GM19395 (cell line): ENCODE data around the gene NAGK.
A peak's percentile ranks its signal among the peaks of the same experiment; 100 is the strongest.
"Not testable (repeated sequence)": the region's sequence is repeated elsewhere in the genome, so short reads cannot be mapped to it uniquely, and the experiment has no call there.

Experiments used
- ATAC-seq: cut with Tn5 transposase; IDR thresholded peaks from one replicate; pipeline ENCODE4 v1.9.1; 2021; ENCODE audit warnings: mild to moderate bottlenecking, moderate library complexity; ENCODE audit not compliant: unreplicated experiment

NAGK gene

GRCh38 chr2:71068218-71069035 is at the start of gene NAGK:
NAGK (plus strand) TSS chr2:71068648; CDS start chr2:71068684, 36 bp downstream.
- ATAC-seq, result peak; percentile 54

GRCh38 chr2:71019989-71020388 is 48.5 kb upstream of the NAGK start:
- ATAC-seq, result not testable (repeated sequence)

GRCh38 chr2:71021394-71021793 is 47.1 kb upstream of the NAGK start:
- not testable (repeated sequence) for ATAC-seq

- ATAC-seq, result not testable (repeated sequence)
Observed at GRCh38 chr2:71023553-71024243, 44.8 kb upstream of the NAGK start.

GRCh38 chr2:71036296-71036695 is 32.2 kb upstream of the NAGK start:
- not testable (repeated sequence) for ATAC-seq

- no peak for ATAC-seq
Observed at GRCh38 chr2:71042287-71042686, 26.2 kb upstream of the NAGK start.

- ATAC-seq, result no peak
Observed at GRCh38 chr2:71043531-71044407, 24.7 kb upstream of the NAGK start.

- no peak for ATAC-seq
Observed at GRCh38 chr2:71045151-71045550, 23.3 kb upstream of the NAGK start.

- no peak for ATAC-seq
Observed at GRCh38 chr2:71045865-71046548, 22.4 kb upstream of the NAGK start.

GRCh38 chr2:71048096-71048495 is 20.4 kb upstream of the NAGK start:
- no peak for ATAC-seq

GRCh38 chr2:71049704-71050360 is 18.6 kb upstream of the NAGK start:
- not testable (repeated sequence) for ATAC-seq

GRCh38 chr2:71055206-71055740 is 13.2 kb upstream of the NAGK start:
- not testable (repeated sequence) for ATAC-seq

GRCh38 chr2:71060211-71060610 is 8.2 kb upstream of the NAGK start:
- no peak for ATAC-seq

- no peak for ATAC-seq
Observed at GRCh38 chr2:71060871-71061270, 7.6 kb upstream of the NAGK start.

GRCh38 chr2:71063216-71063615 is 5.2 kb upstream of the NAGK start:
- ATAC-seq, result no peak

GRCh38 chr2:71064110-71064611 is 4.3 kb upstream of the NAGK start:
- no peak for ATAC-seq

- peak; percentile 29 for ATAC-seq
Observed at GRCh38 chr2:71064754-71065621, 3.5 kb upstream of the NAGK start.

GRCh38 chr2:71066856-71067255 is 1.6 kb upstream of the NAGK start:
- ATAC-seq, result no peak
